ENCODE results near the gene CDH4.

DNA sequence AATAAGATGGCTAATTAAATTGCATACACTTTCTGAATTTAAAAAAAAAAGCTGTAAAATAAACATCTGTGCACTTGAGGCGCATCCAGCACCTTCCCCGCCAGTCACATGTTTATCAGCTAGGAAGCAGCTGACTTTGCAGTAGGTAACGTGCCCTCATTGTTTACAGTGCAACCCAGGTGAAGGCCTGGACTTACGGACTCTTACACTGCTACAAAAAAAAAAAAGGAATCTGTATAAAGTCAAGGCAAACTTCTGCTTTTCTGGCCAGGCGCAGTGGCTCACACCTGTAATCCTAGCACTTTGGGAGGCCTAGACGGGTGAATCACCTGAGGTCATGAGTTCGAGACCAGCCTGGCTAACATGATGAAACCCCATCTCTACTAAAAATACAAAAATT, 327.8 kb downstream of the CDH4 start:
- TF ChIP-seq, protein P1, sequence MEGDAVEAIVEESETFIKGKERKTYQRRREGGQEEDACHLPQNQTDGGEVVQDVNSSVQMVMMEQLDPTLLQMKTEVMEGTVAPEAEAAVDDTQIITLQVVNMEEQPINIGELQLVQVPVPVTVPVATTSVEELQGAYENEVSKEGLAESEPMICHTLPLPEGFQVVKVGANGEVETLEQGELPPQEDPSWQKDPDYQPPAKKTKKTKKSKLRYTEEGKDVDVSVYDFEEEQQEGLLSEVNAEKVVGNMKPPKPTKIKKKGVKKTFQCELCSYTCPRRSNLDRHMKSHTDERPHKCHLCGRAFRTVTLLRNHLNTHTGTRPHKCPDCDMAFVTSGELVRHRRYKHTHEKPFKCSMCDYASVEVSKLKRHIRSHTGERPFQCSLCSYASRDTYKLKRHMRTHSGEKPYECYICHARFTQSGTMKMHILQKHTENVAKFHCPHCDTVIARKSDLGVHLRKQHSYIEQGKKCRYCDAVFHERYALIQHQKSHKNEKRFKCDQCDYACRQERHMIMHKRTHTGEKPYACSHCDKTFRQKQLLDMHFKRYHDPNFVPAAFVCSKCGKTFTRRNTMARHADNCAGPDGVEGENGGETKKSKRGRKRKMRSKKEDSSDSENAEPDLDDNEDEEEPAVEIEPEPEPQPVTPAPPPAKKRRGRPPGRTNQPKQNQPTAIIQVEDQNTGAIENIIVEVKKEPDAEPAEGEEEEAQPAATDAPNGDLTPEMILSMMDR (IDR thresholded peaks at IDR 0.05): no peak
- no peak for TF ChIP-seq POLR2A (IDR thresholded peaks at IDR 0.05)
